ENCODE measurements around the gene CTNNBL1.

CTNNBL1 gene

GRCh38 chr20:37915434-37915787 lies 221.6 kb downstream of the CTNNBL1 start:
- H3K4me3 ChIP-seq (ENCODE audit: low read depth, low read length) = no peak overlapping the region
- no peak for DNase-seq (ENCODE audit: low read depth)
- TF ChIP-seq CTCF (conservative IDR thresholded peaks at IDR 0.05; ENCODE audit: low read depth, low read length) = no peak

GRCh38 chr20:37915800-37916570 lies 222.2 kb downstream of the CTNNBL1 start:
- no peak for DNase-seq (ENCODE audit: low read depth)
- no peak for TF ChIP-seq CTCF (conservative IDR thresholded peaks at IDR 0.05; ENCODE audit: low read depth, low read length)
- no peak overlapping the region for H3K4me3 ChIP-seq (ENCODE audit: low read depth, low read length)

GRCh38 chr20:37917461-37917860 lies 223.6 kb downstream of the CTNNBL1 start:
- TF ChIP-seq CTCF (conservative IDR thresholded peaks at IDR 0.05; ENCODE audit: low read depth, low read length) = no peak
- DNase-seq (ENCODE audit: low read depth) = no peak
- H3K4me3 ChIP-seq (ENCODE audit: low read depth, low read length) = no peak overlapping the region

- DNase-seq (ENCODE audit: low read depth) = no peak
- no peak overlapping the region for H3K4me3 ChIP-seq (ENCODE audit: low read depth, low read length)
- TF ChIP-seq CTCF (conservative IDR thresholded peaks at IDR 0.05; ENCODE audit: low read depth, low read length) = no peak
These were observed 224.2 kb downstream of the CTNNBL1 start for GRCh38 chr20:37918035-37918434.

- TF ChIP-seq CTCF (conservative IDR thresholded peaks at IDR 0.05; ENCODE audit: low read depth, low read length) = no peak
- no peak for DNase-seq (ENCODE audit: low read depth)
- H3K4me3 ChIP-seq (ENCODE audit: low read depth, low read length) = no peak overlapping the region
These were observed 225.7 kb downstream of the CTNNBL1 start for GRCh38 chr20:37919389-37920040.

DNA sequence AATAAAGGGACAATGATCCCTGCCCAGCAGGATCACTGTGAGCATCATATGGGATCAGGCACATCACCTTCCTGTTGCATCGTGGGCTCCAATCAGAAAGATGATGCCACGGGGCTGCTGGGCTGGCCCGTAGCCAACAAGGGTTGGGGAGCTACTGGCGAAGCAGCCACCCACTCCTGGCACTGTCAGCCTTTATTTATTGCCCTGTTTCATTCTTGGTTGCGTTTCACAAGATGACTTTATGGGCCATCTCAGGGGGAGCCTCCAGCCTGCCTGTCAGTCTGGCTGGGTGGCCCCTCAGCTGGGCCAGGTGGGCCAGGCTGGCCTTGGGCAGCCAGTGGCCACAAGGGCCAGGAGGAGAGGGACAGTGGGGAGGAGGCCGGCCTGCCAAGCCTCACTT lies 226.4 kb downstream of the CTNNBL1 start:
- no peak overlapping the region for H3K4me3 ChIP-seq (ENCODE audit: low read depth, low read length)
- TF ChIP-seq CTCF (conservative IDR thresholded peaks at IDR 0.05; ENCODE audit: low read depth, low read length) = no peak
- no peak for DNase-seq (ENCODE audit: low read depth)

Data from choroid plexus epithelial cell (primary cell).